ENCODE measurements around the gene RAB10.

Gene RAB10

GRCh38 chr2:26130763-26131162 is 96.9 kb downstream of the RAB10 start:
- ATAC-seq (ENCODE audit: insufficient read depth, low read depth) (peak; percentile 62; the same call in 1 of the 3 replicates), DNase-seq (no peak)
- no peak overlapping the region for H3K4me3 ChIP-seq (ENCODE audit: low read depth in 1 of 2, low read length in 2 of 2)
- TF ChIP-seq, protein P1, sequence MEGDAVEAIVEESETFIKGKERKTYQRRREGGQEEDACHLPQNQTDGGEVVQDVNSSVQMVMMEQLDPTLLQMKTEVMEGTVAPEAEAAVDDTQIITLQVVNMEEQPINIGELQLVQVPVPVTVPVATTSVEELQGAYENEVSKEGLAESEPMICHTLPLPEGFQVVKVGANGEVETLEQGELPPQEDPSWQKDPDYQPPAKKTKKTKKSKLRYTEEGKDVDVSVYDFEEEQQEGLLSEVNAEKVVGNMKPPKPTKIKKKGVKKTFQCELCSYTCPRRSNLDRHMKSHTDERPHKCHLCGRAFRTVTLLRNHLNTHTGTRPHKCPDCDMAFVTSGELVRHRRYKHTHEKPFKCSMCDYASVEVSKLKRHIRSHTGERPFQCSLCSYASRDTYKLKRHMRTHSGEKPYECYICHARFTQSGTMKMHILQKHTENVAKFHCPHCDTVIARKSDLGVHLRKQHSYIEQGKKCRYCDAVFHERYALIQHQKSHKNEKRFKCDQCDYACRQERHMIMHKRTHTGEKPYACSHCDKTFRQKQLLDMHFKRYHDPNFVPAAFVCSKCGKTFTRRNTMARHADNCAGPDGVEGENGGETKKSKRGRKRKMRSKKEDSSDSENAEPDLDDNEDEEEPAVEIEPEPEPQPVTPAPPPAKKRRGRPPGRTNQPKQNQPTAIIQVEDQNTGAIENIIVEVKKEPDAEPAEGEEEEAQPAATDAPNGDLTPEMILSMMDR (IDR thresholded peaks at IDR 0.05; ENCODE audit: borderline replicate concordance, extremely low read depth, low read length, poor library complexity, severe bottlenecking), result no peak
- TF ChIP-seq EZH2 (IDR thresholded peaks at IDR 0.05; ENCODE audit: borderline replicate concordance, low read depth, low read length, severe bottlenecking), result no peak
- no peak overlapping the region for H3K4me2 ChIP-seq (ENCODE audit: insufficient read depth, low read length)
- no peaks in the 10 kb centered on the region for H3K4me1 ChIP-seq (ENCODE audit: insufficient read depth, low read length)
- no peak overlapping the region for H3K27ac ChIP-seq (ENCODE audit: low read length)
- no peaks in the 10 kb centered on the region for H3K9me3 ChIP-seq (ENCODE audit: insufficient read depth, low read length, severe bottlenecking)
- peaks cover 8% of the 10 kb centered on the region; the same call in 1 of the 2 replicates for H4K20me1 ChIP-seq (ENCODE audit: insufficient read depth, low read length)
- 0 out of 2 replicates have a peak, but pooled peaks cover 9% of the 10 kb centered on the region for H3K79me2 ChIP-seq (ENCODE audit: insufficient read depth, low read length)
- H3K36me3 ChIP-seq (ENCODE audit: insufficient read depth, low read length), result peaks cover 58% of the 10 kb centered on the region
- no peaks in the 10 kb centered on the region for H3K27me3 ChIP-seq (ENCODE audit: insufficient read depth, low read length, poor library complexity)
- H3K9ac ChIP-seq (ENCODE audit: low read depth, low read length), result no peak overlapping the region
- no peak overlapping the region for H2AFZ ChIP-seq (ENCODE audit: low read depth, low read length)

- DNase-seq (no peak), ATAC-seq (ENCODE audit: insufficient read depth, low read depth) (no peak)
- H2AFZ ChIP-seq (ENCODE audit: low read depth, low read length), result no peak overlapping the region
- H4K20me1 ChIP-seq (ENCODE audit: insufficient read depth, low read length), result no peaks in the 10 kb centered on the region; the same call in 1 of the 2 replicates
- H3K36me3 ChIP-seq (ENCODE audit: insufficient read depth, low read length), result peaks cover 31% of the 10 kb centered on the region; the same call in 1 of the 2 replicates
- H3K9ac ChIP-seq (ENCODE audit: low read depth, low read length), result no peak overlapping the region
- H3K9me3 ChIP-seq (ENCODE audit: insufficient read depth, low read length, severe bottlenecking), result no peaks in the 10 kb centered on the region
- H3K27ac ChIP-seq (ENCODE audit: low read length), result no peak overlapping the region
- TF ChIP-seq EZH2 (IDR thresholded peaks at IDR 0.05; ENCODE audit: borderline replicate concordance, low read depth, low read length, severe bottlenecking), result no peak
- TF ChIP-seq, protein P1 (IDR thresholded peaks at IDR 0.05; ENCODE audit: borderline replicate concordance, extremely low read depth, low read length, poor library complexity, severe bottlenecking), result no peak
- no peaks in the 10 kb centered on the region for H3K27me3 ChIP-seq (ENCODE audit: insufficient read depth, low read length, poor library complexity)
- H3K79me2 ChIP-seq (ENCODE audit: insufficient read depth, low read length), result no peaks in the 10 kb centered on the region
- no peaks in the 10 kb centered on the region for H3K4me1 ChIP-seq (ENCODE audit: insufficient read depth, low read length)
- H3K4me2 ChIP-seq (ENCODE audit: insufficient read depth, low read length), result no peak overlapping the region
- no peak overlapping the region for H3K4me3 ChIP-seq (ENCODE audit: low read depth in 1 of 2, low read length in 2 of 2)
Observed at GRCh38 chr2:26136451-26136850, 102.6 kb downstream of the RAB10 start.

GRCh38 chr2:26139269-26140183 is 105.6 kb downstream of the RAB10 start:
- Histone ChIP-seq H3K4me3 (ENCODE audit: low read depth in 1 of 2, low read length in 2 of 2) (no peak overlapping the region), H3K79me2 (ENCODE audit: insufficient read depth, low read length) (no peaks in the 10 kb centered on the region), H3K27me3 (ENCODE audit: insufficient read depth, low read length, poor library complexity) (no peaks in the 10 kb centered on the region), H3K9ac (ENCODE audit: low read depth, low read length) (no peak overlapping the region), H2AFZ (ENCODE audit: low read depth, low read length) (no peak overlapping the region), H3K4me1 (ENCODE audit: insufficient read depth, low read length) (no peaks in the 10 kb centered on the region), H3K27ac (ENCODE audit: low read length) (no peak overlapping the region), H3K36me3 (ENCODE audit: insufficient read depth, low read length) (peaks cover 19% of the 10 kb centered on the region; the same call in 1 of the 2 replicates), H3K4me2 (ENCODE audit: insufficient read depth, low read length) (no peak overlapping the region), H4K20me1 (ENCODE audit: insufficient read depth, low read length) (no peaks in the 10 kb centered on the region; the same call in 1 of the 2 replicates), H3K9me3 (ENCODE audit: insufficient read depth, low read length, severe bottlenecking) (no peaks in the 10 kb centered on the region)
- DNase-seq (no peak), ATAC-seq (ENCODE audit: insufficient read depth, low read depth) (peak; percentile 38)
- TF ChIP-seq, protein P1 (IDR thresholded peaks at IDR 0.05; ENCODE audit: borderline replicate concordance, extremely low read depth, low read length, poor library complexity, severe bottlenecking), result no peak
- TF ChIP-seq EZH2 (IDR thresholded peaks at IDR 0.05; ENCODE audit: borderline replicate concordance, low read depth, low read length, severe bottlenecking), result no peak

Data from DND-41 (cell line).